ENCODE results near the gene FAAH.
A peak's percentile ranks its signal among the peaks of the same experiment; 100 is the strongest.

FAAH gene

GRCh38 chr1:46401154-46401913 lies 7.2 kb downstream of the FAAH start:
- DNase-seq, result no peak

- DNase-seq, result no peak
Measured at GRCh38 chr1:46401964-46402626, 8.0 kb downstream of the FAAH start.

- no peak for DNase-seq
Measured at GRCh38 chr1:46403916-46404315, 9.8 kb downstream of the FAAH start.

- no peak for DNase-seq
Measured at GRCh38 chr1:46404482-46405196, 10.5 kb downstream of the FAAH start.

- DNase-seq, result no peak
Measured at GRCh38 chr1:46405197-46405555, 11.1 kb downstream of the FAAH start.

- no peak for DNase-seq
Measured at GRCh38 chr1:46405724-46406123, 11.6 kb downstream of the FAAH start.

- DNase-seq, result no peak
Measured at GRCh38 chr1:46406881-46407608, 12.9 kb downstream of the FAAH start.

- DNase-seq, result no peak
Measured at GRCh38 chr1:46407636-46408035, 13.5 kb downstream of the FAAH start.

- DNase-seq, result no peak
Measured at GRCh38 chr1:46408356-46409062, 14.4 kb downstream of the FAAH start.

- DNase-seq, result no peak
Measured at GRCh38 chr1:46409063-46409372, 14.9 kb downstream of the FAAH start.

- no peak for DNase-seq
Measured at GRCh38 chr1:46410156-46411009, 16.3 kb downstream of the FAAH start.

GRCh38 chr1:46411010-46411405 lies 16.9 kb downstream of the FAAH start:
- DNase-seq, result no peak

- DNase-seq, result no peak
Measured at GRCh38 chr1:46411601-46412341, 17.7 kb downstream of the FAAH start.

GRCh38 chr1:46412893-46413595 lies 18.9 kb downstream of the FAAH start:
- DNase-seq, result no peak

GRCh38 chr1:46413596-46413985 lies 19.5 kb downstream of the FAAH start:
- peak in 1 of 2 donors; percentile 18 for DNase-seq

- no peak for DNase-seq
Measured at GRCh38 chr1:46415514-46415913, 21.4 kb downstream of the FAAH start.

- no peak for DNase-seq
Measured at GRCh38 chr1:46418976-46419375, 24.9 kb downstream of the FAAH start.

- no peak for DNase-seq
Measured at GRCh38 chr1:46420533-46420915, 26.4 kb downstream of the FAAH start.

GRCh38 chr1:46421739-46422138 lies 27.6 kb downstream of the FAAH start:
- DNase-seq, result no peak

- no peak for DNase-seq
Measured at GRCh38 chr1:46422261-46422871, 28.2 kb downstream of the FAAH start.

Data from activated CD4-positive, alpha-beta T cell treated with anti-CD3 and anti-CD28 coated beads for 4 hours (primary cell).